ENCODE results near the gene RPAP2.
"Not testable (repeated sequence)": the region's sequence is repeated elsewhere in the genome, so short reads cannot be mapped to it uniquely, and the experiment has no call there.

Gene RPAP2

DNA sequence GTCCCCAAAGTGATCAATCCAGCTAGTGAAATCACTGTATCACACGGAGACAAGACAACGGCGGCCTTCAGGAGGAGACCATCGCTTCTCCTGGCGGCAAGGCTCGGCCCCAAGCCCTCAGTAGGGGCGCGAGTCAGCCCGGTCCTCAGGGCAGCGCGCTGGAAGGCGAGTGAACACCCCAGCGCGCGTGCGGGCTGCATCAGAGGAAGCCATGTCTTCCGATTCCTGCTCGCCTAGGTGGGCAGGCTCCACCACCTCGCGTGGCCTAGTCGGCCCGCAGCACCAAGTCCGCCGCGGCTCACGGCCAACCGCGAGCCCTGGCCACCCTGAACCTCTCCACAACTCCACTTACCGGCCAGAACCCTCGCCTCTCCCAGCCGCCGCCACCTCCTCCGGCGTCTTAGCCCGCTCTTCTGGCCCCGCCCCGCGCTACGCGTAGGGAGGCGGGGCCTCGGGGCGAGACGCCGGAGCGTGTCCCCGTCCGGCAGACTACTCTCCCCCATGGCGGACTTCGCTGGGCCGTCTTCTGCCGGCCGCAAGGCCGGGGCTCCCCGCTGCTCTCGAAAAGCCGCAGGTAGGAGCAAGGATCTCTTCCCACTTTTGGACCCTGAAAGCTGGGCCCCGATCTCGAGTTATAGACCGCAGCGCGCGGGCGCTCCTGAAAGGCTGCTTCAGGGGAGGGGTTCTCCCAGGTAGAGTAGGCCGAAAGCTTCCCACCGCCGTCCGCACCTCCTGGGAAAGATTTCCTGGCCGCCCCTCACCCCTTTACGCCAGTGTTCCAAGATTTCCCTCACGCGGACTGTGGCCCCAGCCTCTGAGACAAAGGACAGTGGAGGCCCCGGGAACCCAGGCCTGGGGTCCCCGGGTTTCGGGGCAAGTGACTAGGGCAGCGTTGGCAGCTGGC, at the start of gene RPAP2, which contains the start of gene GLMN:
Gene RPAP2, plus strand, starts transcription at position 487 of the 904 bp plus-strand sequence. Its CDS starts 15 bp downstream, at position 502.
Gene GLMN, minus strand, starts transcription at position 415 of the 904 bp plus-strand sequence. CDS start 988 bp downstream, outside the sequence.
- DNase-seq = peak; percentile 90

DNA sequence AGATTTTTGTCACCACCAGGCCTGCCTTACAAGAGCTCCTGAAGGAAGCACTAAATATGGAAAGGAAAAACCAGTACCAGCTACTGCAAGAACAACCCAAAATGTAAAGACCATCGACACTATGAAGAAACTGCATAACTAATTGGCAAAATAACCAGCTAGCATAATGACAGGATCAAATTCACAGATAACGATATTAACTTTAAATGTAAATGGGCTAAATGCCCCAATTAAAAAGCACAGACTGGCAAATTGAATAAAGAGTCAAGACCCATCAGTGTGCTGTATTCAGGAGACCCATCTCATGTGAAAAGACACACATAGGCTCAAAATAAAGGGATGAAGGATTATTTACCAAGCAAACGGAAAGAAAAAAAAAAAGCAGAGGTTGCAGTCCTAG, 44.1 kb upstream of the RPAP2 start:
- DNase-seq = not testable (repeated sequence)

DNA sequence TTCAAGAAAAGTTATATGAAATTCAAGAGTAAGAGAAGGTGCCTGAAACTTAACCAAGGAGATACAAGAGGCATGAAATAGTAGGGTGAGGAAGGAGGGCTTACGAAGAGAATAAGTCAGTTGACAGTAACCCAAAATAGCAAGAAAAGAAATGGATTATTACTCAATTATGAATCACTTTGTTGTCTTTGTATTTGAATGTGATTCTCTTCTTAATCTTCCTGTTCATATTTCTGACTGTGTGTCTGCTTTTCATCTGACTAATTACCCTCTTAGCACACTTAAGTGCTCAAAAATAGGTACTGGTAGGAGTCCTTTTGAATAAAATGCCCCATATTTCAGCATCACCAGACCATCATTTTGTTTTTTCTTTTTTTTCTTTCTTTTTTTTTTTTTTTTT, 39.5 kb upstream of the RPAP2 start:
- no peak for DNase-seq

DNA sequence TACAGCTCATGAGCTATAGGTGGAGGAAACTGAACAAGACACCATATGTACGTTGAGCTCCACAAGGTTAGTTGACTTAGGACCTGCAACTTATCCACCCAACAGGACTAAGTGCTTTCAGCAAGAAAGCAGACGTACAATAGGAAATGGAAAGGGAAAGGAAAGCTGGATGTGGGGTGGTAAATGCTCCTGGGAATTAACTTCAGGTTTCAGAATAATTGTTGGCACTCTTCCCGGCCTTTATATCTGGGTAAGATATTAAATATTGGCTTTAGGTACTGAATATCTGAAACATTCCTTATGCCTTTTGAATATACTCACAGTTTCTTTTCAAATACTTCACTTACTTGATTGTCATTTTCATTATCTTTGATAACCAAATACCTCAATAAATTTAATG, 36.3 kb upstream of the RPAP2 start:
- DNase-seq = no peak

DNA sequence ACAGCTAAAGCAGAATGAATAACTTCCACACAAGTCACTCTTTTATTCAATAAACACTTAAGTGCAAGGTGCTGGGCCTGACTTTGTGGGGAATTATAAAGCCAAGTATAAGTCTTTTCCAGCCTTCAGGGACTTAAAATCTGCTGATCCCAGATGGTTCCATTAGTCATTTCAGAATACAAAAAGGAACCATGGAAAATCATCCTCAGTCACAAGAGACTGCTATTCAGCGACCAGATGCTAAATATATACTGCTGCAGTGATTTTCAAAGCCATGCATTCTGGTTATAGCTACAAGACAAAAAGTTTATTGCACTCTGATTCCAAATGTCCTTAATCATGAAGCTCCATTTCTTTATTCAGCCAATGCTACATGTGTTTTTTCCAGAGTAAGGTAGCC, 25.8 kb upstream of the RPAP2 start:
- no peak for DNase-seq

DNA sequence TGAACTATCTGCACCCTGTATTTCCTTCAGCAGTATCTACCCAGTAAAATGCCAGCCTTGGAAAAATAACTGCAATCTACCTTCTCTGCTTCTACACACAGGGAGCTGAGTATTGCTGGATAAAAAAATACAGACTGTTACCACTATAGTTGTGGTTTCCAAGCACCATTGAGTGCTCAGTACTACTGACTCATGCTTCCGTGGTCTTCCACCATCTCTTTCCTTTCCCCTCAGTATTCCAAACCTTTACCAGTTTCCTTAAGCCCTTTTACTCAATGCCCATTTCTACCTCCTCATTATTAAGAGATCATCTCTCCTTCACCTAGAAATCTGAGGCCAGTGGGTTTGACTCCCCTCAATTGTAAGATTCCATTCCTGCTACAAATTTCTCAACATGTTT, 23.9 kb upstream of the RPAP2 start:
- DNase-seq = no peak

DNA sequence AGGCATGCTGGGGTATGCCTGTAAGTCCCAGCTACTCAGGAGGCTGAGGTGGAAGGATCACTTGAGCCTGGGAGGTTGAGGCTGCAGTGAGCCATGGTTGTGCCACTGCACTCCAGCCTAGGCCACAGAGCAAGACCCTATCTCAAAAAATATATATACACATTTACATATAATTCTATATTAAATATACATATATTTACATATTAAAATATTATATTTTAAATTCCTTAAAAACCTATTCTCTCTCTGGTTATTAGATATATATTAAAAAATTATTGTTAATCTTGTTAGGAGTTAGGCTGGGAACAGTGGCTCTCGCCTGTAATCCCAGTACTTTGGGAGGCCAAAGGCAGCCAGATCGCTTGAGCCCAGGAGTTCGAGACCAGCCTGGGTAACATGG, 22.8 kb upstream of the RPAP2 start:
- DNase-seq = no peak

DNA sequence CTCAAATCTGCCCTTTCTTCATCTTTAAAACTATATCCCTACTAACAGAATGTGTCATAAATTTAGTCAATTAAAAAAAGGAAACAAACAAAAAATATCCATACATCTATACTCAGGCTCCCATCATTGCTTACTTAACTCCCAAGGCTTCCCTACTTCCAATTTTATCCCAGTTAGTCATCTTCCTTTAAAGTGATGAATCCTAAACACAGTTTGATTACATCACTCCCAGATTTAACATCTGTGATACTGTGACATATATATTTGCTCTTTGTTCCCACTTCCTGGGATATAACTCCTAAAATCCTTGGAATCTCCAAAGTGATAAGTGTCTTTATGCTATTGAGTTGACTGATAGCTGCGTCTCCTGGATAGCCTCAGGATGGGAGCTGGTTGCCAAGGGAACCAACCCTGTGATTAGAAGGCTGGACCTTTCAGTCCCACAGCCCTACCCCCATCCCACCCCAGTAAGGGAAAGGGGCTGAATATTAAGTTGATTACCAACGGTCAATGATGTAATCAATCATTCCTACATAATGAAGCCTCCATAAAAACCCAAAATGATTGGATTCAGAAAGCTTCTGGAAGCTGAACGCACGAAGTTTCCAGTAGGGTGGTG, 21.6 kb upstream of the RPAP2 start:
- no peak for DNase-seq

DNA sequence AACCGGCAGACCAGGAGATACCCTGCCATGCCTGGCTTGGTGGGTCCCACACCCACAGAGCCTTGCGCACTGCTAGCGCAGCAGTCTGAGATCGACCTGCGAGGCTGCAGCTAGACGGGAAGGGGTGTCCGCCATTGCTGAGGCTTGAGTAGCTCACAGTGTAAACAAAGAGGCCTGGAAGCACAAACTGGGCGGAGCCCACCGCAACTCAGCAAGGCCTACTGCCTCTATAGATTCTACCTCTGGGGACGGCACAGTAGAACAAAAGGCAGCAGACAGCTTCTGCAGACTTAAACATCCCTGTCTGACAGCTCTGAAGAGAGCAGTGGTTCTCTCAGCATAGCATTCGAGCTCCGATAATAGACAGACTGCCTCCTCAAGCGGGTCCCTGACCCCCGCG, 19.1 kb upstream of the RPAP2 start:
- not testable (repeated sequence) for DNase-seq

DNA sequence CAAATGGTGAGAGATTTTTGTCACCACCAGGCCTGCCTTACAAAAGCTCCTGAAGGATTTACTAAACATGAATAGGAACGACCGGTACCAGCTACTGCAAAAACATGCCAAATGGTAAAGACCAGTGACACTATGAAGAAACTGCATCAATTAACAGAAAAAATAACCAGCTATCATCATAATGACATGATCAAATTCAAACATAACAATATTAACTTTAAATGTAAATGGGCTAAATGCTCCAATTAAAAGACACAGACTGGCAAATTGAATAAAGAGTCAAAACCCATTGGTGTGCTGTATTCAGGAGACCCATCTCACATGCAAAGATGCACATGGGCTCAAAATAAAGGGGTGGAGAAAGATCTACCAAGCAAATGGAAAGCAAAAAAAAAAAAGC, 17.4 kb upstream of the RPAP2 start:
- not testable (repeated sequence) for DNase-seq

DNA sequence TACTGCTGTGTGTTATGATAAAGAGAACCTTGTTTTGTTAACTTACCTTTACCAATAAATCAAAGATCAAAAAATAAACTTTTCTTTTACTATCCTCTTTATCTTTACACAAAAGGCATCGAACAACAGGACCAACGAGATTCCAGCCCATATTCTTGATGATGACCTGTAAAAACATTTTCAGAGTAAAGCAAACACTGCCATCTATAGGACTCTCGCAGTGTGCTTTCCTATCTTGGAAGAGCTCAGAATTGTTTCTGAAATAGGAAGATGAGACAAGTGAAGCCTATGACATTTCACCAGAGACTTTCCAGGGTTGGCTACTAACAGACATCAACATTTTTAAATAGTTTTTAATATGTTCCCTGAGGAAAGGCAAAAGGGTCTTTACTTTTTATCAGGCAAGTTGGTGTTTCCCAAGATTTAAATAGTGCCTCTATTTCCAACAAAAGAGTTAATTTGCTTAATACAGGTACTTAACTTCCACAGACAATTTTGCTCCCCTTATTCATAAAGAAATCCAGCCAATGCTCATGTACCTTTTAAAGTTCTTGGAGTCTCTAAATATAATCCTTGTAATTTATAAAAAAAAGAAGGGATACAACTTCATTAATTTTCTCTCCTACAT, 7.4 kb upstream of the RPAP2 start:
- no peak for DNase-seq

DNA sequence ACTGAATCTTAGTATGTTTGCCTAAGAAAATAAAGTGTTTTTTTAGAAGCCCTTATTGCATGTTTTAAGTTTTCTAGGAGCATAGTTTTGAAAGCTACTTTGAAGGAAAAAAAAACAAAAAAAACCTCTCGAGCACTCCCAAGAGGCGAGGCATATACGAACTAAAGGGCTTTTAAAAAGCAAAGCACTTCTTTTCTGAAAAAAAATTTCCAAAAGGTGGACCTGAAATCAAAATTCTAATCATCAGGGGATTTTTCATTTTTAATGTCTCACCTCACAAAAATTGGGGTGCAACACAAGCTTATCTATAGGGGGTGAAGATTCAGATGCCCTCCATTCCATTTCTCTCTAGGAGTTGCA, 666 bp upstream of the RPAP2 start:
- no peak for DNase-seq

DNA sequence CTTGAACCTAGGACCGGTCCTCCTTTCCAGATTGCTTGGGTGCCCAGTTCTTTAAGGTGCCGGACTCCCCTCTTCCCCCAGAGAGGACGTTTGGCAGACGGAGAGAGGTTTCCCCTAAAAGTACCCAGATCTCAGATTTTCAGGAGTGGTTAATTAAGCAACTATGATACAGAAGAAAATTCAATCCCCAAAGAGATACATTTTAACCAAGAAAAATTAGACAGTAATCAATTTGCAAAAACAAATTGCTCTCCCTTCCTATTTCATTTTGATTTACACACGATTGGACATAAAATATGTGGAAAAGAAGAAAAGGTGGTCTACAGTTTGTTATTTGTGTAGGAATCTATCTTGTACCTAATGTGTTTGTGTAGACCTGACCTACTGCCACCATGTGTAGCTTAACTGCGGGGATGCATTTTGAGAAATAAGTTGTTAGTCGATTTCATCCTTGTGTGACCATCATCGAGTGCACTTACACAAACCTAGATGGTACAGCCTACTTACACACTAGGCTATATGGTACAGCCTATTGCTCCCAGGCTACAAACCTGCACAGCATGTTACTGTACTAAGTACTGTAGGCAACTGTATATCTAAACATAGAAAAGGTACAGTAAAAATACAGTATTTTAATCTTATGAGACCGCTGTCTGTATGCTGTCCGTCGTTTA, 755 bp downstream of the RPAP2 start:
- no peak for DNase-seq

DNA sequence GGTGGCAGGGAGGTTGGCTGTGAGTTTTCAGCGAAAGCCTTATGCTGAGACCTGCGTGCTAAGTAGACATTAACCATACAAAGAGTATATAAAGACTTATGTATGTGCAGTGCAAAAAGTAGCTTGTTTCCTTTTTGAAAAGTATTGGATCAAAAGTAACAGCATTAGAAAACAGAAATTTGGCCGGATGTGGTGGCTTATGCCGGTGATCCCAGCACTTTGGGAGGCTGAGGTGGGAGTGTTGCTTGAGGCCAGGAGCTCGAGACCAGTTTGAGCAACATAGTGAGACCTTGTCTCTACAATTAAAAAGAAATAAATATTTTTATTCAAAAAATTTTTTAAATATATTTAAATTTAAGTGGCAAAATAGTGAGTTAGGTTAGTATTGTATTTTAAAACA, 2.2 kb downstream of the RPAP2 start:
- DNase-seq = no peak

DNA sequence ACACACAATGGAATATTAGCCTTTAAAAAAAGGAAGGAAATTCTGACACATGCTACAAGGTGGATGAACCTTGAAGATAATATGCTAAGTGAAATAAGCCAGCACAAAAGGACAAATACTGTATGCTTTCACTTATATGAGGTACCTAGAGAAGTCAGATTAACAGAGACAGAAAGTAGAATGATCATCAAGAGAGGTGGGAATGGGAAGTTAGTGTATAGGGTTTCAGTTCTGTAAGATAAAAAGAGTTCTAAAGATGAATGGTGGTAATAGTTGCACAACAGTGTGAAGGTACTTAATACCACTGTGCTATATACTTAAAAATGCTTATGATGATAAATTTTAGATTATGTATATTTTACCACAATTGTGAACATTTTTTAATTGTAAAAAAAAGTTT, 7.2 kb downstream of the RPAP2 start:
- no peak for DNase-seq

DNA sequence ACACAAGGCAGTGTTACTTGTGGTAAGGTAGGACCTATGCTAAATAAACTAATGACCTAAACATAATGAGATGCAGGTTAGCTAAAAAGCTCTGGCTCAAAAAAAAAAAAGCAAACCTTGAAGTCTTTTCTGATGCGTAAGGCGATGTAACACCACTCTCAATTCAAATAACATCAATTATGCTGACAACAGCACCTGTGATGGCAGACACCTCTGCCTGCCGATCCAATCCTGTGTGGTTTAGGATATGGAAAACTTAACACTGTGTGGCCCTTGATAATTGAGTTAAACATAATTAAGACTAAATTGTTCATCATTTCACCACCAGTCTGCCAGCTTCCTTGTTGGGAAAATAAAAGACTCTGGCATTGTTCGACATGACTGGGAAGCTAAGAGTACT, 9.1 kb downstream of the RPAP2 start:
- DNase-seq = no peak

DNA sequence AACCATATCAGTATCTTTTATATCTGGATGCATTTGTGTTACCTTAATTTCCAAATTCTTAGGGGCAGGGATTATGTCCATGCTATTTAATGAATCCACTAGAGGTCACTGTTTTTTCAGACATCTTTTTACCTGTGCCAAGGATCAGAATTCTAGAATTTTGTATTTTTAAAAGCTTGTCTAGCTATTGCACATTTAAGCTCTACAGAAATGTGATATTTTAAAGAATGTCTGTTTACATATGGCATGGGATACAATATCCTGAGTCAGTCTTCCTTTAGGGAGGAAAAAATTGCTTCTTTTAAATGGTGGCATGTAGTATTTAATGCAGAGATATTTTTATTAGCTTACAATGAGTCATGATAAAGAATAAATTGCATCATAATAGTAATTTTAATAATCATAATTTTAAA, 11.3 kb downstream of the RPAP2 start:
- no peak for DNase-seq

DNA sequence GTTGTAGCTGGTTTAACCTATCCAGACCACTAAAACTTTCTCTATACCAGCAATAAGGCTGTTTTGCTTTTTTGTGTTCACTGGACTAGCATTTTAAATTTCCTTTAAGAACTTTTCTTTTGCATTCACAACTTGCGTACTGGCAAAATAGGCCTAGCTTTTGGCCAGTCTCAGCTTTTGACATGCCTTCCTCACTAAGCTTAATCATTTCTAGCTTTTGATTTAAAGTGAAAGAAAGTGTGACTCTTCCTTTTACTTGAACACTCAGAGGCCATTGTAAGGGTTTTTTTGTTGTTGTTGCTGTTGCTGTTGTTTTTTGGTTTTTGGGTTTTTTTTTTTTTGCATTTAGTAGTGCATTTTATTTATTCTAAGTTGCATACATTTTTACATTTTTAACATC, 15.2 kb downstream of the RPAP2 start:
- no peak for DNase-seq

DNA sequence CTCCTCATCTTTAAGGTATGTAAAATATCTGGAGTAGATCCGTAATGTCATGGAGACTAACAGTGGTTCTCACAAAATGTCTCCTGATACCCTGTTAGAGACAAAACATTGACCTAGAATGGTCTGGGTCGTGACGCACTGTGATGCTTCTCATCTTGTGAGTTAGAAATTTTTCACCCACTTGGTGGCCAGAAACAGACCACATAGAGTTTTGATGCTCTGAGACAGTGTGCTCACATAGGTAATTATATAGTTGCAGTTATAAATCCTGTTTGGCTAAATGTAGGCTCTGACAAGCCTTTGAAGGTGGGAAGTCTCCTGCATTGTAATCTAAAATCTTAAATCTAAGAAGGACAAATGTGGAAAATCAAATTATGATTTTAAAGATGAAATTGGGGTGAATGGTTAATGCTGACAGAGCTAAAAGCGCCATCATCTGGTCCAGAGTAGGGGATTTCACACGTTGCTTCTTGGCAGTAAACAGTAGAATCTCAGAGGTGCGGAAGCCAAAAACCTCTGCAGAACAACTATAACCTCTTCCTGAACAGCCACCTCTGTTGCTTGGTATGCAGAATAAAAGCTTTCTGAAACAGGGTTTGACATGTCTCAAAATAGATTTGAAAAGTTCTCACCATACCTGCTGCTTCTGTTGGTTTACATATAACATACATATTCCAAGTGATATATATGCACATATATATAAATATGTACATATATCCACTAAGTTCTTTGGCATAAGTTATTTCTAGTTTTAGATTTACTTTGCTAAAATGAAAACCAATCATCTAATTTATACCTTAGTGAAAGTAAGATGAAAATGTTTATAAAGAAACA, 17.1 kb downstream of the RPAP2 start:
- DNase-seq = no peak

DNA sequence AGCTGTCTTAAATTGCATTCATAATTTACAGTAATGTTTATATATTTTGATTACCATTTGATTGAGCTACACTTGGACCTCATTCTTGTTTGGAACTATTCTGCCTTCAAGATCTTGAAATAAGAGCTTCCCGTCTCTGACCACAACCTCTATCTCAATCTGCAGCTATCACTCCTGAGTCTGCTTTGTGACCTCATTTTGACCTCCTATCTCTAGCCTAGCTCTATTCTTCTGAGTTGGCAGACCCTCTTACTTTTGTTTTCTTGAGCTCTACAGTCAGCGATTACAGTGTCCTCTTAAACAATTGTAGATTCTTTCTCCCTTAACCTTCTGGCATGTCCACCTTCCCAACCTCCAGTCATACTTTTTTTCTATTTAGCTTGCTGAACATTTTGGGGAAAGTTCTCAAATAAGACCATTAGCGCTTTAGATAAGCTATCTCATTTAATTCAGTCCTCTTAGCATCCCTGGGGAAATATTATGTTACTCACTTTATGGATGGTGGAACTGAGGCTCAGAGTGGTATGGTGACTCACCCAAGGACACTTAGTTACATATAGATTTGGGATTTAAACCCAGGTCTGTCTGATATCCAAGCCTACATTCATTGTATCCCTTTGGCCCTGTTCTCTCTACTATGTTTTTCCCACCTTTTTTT, 19.1 kb downstream of the RPAP2 start:
- DNase-seq = no peak

DNA sequence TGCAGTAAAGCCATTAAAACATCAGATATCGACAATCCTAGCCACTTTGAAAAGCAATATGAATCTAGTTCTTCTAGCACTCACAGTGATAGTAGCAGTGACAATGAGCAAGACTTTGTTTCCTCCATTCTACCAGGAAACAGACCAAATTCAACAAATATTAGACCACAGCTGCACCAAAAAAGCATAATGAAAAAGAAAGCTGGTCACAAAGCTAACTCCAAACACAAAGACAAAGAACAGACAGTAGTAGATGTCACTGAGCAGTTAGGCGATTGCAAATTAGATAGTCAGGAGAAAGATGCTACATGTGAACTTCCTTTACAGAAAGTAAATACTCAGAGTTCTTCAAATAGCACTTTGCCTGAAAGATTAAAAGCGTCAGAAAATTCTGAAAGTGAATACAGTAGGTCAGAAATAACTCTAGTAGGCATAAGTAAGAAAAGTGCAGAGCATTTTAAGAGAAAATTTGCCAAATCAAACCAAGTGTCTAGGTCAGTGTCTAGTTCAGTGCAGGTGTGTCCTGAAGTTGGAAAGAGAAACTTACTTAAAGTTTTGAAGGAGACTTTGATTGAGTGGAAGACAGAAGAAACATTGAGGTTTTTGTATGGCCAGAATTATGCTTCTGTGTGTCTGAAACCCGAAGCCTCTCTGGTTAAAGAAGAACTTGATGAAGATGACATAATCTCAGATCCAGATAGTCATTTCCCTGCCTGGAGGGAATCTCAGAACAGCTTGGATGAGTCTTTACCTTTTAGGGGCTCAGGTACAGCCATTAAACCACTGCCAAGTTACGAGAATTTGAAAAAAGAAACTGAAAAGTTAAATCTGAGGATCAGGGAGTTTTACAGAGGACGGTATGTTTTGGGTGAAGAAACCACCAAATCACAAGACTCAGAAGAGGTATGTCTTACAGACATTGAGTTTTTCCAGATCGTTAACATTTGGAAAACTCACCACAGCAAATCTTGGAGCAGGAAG, 24.9 kb downstream of the RPAP2 start:
- DNase-seq = no peak
